ENCODE measurements around the gene PTBP3. TPM values are rescaled to one million over a fixed set of nuclear protein-coding genes. Genes with fewer than 3 reads are reported as not detected.

The PTBP3 gene
- total and polyA plus RNA-seq, 2 of the 13 experiments (the other 11 are each of a cell fraction or from before 2014, with no cell fraction given) = 52.8 to 61.1 TPM

- TF ChIP-seq RBM39 (IDR thresholded peaks at IDR 0.05; ENCODE audit: low read depth, low read length, poor library complexity, severe bottlenecking) = peak; percentile 30
- no peak; the same call in 1 of the 2 replicates for TF ChIP-seq PAX8 (CRISPR knock-in tag; IDR thresholded peaks at IDR 0.05; ENCODE audit: borderline replicate concordance)
- TF ChIP-seq ZNF891 (CRISPR knock-in tag; IDR thresholded peaks at IDR 0.05) = peak; percentile 69; the same call in 1 of the 2 replicates
- peak; percentile 88 for TF ChIP-seq CREBL2 (CRISPR knock-in tag; IDR thresholded peaks at IDR 0.05; ENCODE audit: borderline replicate concordance)
- TF ChIP-seq SATB2 (CRISPR knock-in tag; IDR thresholded peaks at IDR 0.05) = no peak
- TF ChIP-seq AHR (CRISPR knock-in tag; IDR thresholded peaks at IDR 0.05) = no peak
- no peak for TF ChIP-seq SRSF9 (IDR thresholded peaks at IDR 0.05; ENCODE audit: borderline replicate concordance, insufficient read depth, low read depth, low read length, poor library complexity, severe bottlenecking)
- TF ChIP-seq TGIF2 (CRISPR knock-in tag; IDR thresholded peaks at IDR 0.05) = no peak
- 0 out of 2 replicates have a peak, but pooled peaks have one; percentile 15 for TF ChIP-seq NFYB (CRISPR knock-in tag; IDR thresholded peaks at IDR 0.05)
- TF ChIP-seq ARID2 (CRISPR knock-in tag; IDR thresholded peaks at IDR 0.05; ENCODE audit: borderline replicate concordance) = peak; percentile 88
- 0 out of 2 replicates have a peak, but pooled peaks have one; percentile 3 for TF ChIP-seq SP140L (CRISPR knock-in tag; IDR thresholded peaks at IDR 0.05; ENCODE audit: borderline replicate concordance)
- no peak for TF ChIP-seq MTF2 (CRISPR knock-in tag; IDR thresholded peaks at IDR 0.05; ENCODE audit: borderline replicate concordance)
- peak; percentile 89; the same call in 1 of the 2 replicates for TF ChIP-seq HOXA5 (CRISPR knock-in tag; IDR thresholded peaks at IDR 0.05)
- no peak for TF ChIP-seq PLRG1 (conservative IDR thresholded peaks at IDR 0.05)
- peak; percentile 80 for TF ChIP-seq MAX (IDR thresholded peaks at IDR 0.05)
- peak; percentile 12; the same call in 1 of the 2 replicates for TF ChIP-seq ZBTB34 (CRISPR knock-in tag; IDR thresholded peaks at IDR 0.05)
- no peak for TF ChIP-seq NFKBIZ (CRISPR knock-in tag; IDR thresholded peaks at IDR 0.05)
- no peak for TF ChIP-seq ZBTB40 (IDR thresholded peaks at IDR 0.05)
- peak; percentile 65; the same call in 1 of the 2 replicates for TF ChIP-seq ZBTB40 (CRISPR knock-in tag; IDR thresholded peaks at IDR 0.05)
- 0 out of 2 replicates have a peak, but pooled peaks have one; percentile 14 for TF ChIP-seq ZNF263 (CRISPR knock-in tag; IDR thresholded peaks at IDR 0.05)
These were observed at the start of gene PTBP3 (continued) for GRCh38 chr9:112332977-112333638.
